GM12874 (cell line): ENCODE measurements around the gene IFNA17.
"Not testable (repeated sequence)": the region's sequence is repeated elsewhere in the genome, so short reads cannot be mapped to it uniquely, and the experiment has no call there.

Source experiments
- TF ChIP-seq, protein P1 (sequence below): IDR thresholded peaks from 2 replicates; pipeline ENCODE4 v1.5.1; 2011; ENCODE audit warnings: low read depth, mild to moderate bottlenecking, control low read depth, low read length, moderate library complexity; ENCODE audit not compliant: insufficient read depth

The IFNA17 gene

GRCh38 chr9:21233258-21233657 is 5.2 kb upstream of the IFNA17 start:
- TF ChIP-seq, protein P1, sequence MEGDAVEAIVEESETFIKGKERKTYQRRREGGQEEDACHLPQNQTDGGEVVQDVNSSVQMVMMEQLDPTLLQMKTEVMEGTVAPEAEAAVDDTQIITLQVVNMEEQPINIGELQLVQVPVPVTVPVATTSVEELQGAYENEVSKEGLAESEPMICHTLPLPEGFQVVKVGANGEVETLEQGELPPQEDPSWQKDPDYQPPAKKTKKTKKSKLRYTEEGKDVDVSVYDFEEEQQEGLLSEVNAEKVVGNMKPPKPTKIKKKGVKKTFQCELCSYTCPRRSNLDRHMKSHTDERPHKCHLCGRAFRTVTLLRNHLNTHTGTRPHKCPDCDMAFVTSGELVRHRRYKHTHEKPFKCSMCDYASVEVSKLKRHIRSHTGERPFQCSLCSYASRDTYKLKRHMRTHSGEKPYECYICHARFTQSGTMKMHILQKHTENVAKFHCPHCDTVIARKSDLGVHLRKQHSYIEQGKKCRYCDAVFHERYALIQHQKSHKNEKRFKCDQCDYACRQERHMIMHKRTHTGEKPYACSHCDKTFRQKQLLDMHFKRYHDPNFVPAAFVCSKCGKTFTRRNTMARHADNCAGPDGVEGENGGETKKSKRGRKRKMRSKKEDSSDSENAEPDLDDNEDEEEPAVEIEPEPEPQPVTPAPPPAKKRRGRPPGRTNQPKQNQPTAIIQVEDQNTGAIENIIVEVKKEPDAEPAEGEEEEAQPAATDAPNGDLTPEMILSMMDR = no peak

DNA sequence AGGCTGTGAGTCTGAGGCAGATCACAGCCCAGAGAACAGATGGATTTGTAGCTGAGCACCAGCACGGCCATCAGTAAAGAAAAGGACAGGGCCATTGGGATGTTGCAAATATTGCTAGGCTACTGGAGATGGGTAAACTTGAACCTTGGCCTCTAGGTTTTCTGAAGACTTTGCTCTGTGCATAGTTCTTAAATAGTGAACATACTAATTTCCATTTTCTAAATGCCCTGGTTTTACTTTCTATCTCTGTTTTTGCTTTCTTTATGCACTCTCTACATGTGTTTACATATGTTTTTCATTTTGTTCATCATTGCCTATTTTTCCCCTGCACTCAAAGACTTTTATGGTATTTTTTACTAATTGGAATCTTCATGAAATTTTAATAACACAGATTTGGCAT is 10.8 kb downstream of the IFNA17 start, which contains the start of gene IFNA16:
Gene IFNA16, minus strand, starts transcription at position 101 of the 400 bp plus-strand sequence. Its CDS starts 6 bp downstream, at position 95.
- TF ChIP-seq, protein P1 = not testable (repeated sequence)

- TF ChIP-seq, protein P1 = peak; percentile 57
These were observed 14.4 kb downstream of the IFNA17 start for GRCh38 chr9:21213411-21214326.

DNA sequence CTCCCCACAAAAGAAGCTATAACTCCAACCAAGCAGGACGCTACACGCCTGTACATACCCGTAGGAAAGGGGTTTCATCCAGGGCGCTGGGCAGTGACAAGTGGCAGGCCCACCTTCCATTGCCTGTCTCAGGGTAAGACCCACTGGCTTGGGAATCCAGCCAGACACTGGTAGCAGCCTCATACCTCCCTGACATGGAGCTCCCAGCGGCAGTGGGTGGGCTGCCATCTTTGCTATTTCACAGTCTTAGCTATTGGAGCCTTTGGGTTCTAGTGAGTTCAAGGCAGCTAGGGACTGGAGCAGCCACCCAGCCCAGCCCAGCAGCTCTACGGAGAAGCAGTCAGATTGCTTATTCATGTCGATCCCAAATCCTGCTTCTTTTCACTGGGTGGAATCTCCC is 17.7 kb downstream of the IFNA17 start:
- TF ChIP-seq, protein P1 = no peak

GRCh38 chr9:21207043-21207442 is 21.0 kb downstream of the IFNA17 start, which contains the start of gene IFNA10:
TSS of gene IFNA10 (minus strand) at chr9:21207143. CDS start at chr9:21207097, 46 bp downstream.
- TF ChIP-seq, protein P1 = not testable (repeated sequence)

GRCh38 chr9:21205204-21205603 is 22.8 kb downstream of the IFNA17 start:
- TF ChIP-seq, protein P1 = no peak

GRCh38 chr9:21202105-21202504 is 25.9 kb downstream of the IFNA17 start, which contains the start of gene IFNA7:
TSS of gene IFNA7 (minus strand) at chr9:21202205. CDS start at chr9:21202165, 40 bp downstream.
- TF ChIP-seq, protein P1 = not testable (repeated sequence)
